ENCODE measurements around the gene CNTROB.

GRCh38 chr17:7993972-7994589, 62.1 kb downstream of the CNTROB start:
- TF ChIP-seq POLR2A (IDR thresholded peaks at IDR 0.05; ENCODE audit: low read depth, low read length) (no peak), NFE2L2 (IDR thresholded peaks at IDR 0.05; ENCODE audit: low read depth, low read length) (no peak), ELK1 (IDR thresholded peaks at IDR 0.05; ENCODE audit: borderline replicate concordance, low read depth, low read length) (no peak), FOS (IDR thresholded peaks at IDR 0.05; ENCODE audit: low read depth, low read length) (no peak)
